OCI-LY3 (cell line): ENCODE data around the gene CD4.
"Not testable (repeated sequence)": the region's sequence is repeated elsewhere in the genome, so short reads cannot be mapped to it uniquely, and the experiment has no call there.

Source experiments
- H2AFZ ChIP-seq: fragments of 200-600, 300-600 bp; shearing (Covaris generic); 2 replicates; pipeline ENCODE4 v1.6.0; 2014; ENCODE audit warnings: antibody characterized with exemption, low read depth, low read length
- H3K27ac ChIP-seq: fragments of 200-600, 300-600 bp; sonication (generic); 2 replicates; pipeline ENCODE4 v1.5.1; 2014; ENCODE audit warnings: mild to moderate bottlenecking, low read length, moderate library complexity, mixed read lengths
- H3K27me3 ChIP-seq: fragments of 200-600, 300-600 bp; sonication (generic); 2 replicates; pipeline ENCODE4 v1.6.1; 2014; ENCODE audit warnings: low read depth, low read length, mixed read lengths
- H3K36me3 ChIP-seq: fragments of 200-600, 300-600 bp; sonication (generic); replicated peaks from 2 replicates; pipeline ENCODE3; 2014; ENCODE audit warnings: low read depth, low read length, mixed read lengths
- H3K4me1 ChIP-seq: fragments of 300-600, 200-600 bp; sonication (generic); 2 replicates; pipeline ENCODE4 v1.6.1; 2014; ENCODE audit warnings: low read length, mixed read lengths
- H3K4me2 ChIP-seq: fragments of 200-600, 300-600 bp; sonication (generic); 2 replicates; pipeline ENCODE4 v1.6.1; 2014; ENCODE audit warnings: low read length, mixed read lengths
- H3K4me3 ChIP-seq: fragments of 300-600, 200-600 bp; sonication (generic); 2 replicates; pipeline ENCODE4 v1.5.1; 2014; ENCODE audit warnings: antibody characterized with exemption, mild to moderate bottlenecking, low read length, moderate library complexity
- H3K79me2 ChIP-seq: fragments of 300-600, 200-600 bp; shearing (Covaris generic); 2 replicates; pipeline ENCODE4 v1.6.1; 2014; ENCODE audit warnings: mild to moderate bottlenecking, low read length, mixed read lengths
- H3K9ac ChIP-seq: fragments of 300-600, 200-600 bp; shearing (Covaris generic); 2 replicates; pipeline ENCODE4 v1.6.0; 2014; ENCODE audit warnings: mild to moderate bottlenecking, low read length, moderate library complexity
- H3K9me3 ChIP-seq: fragments of 200-600, 300-600 bp; shearing (Covaris generic); 2 replicates; pipeline ENCODE4 v1.6.1; 2014; ENCODE audit warnings: low read length, mixed read lengths; ENCODE audit not compliant: insufficient read depth
- H4K20me1 ChIP-seq: fragments of 200-600, 300-600 bp; sonication (generic); 2 replicates; pipeline ENCODE4 v1.6.1; 2016; ENCODE audit warnings: low read length, mixed read lengths; ENCODE audit not compliant: insufficient read depth
- EZH2phosphoT487 ChIP-seq: fragments of 200-600 bp; shearing (Covaris generic); IDR thresholded peaks from 2 replicates; pipeline ENCODE4 v1.6.1; 2018; ENCODE audit warnings: antibody characterized with exemption, mixed run types, low read depth
- TF ChIP-seq, protein P1 (sequence below): fragments of 200-600, 300-600 bp; sonication (generic); IDR thresholded peaks from 2 replicates; pipeline ENCODE4 v1.5.1; 2014; ENCODE audit warnings: antibody characterized with exemption, low read length, low read depth

Gene CD4

DNA sequence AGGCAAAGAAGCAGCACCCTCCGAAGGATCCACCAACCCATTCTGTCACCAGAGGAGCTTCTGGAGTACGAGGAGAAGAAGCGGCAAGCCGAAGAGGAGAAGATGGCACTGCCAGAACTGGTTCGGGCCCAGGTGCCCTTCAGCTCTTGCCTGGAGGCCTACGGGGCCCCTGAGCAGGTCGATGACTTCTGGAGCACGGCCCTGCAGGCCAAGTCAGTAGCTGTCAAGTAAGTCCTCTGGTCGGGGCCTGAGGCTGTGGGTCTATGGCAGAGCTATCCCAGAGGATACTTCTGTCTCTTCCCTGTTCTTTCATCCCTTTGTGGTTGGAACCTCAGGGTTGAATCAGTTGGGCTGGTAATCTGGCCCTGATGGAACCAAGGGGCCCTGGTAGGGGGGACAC, 72.1 kb downstream of the CD4 start:
- TF ChIP-seq, protein P1, sequence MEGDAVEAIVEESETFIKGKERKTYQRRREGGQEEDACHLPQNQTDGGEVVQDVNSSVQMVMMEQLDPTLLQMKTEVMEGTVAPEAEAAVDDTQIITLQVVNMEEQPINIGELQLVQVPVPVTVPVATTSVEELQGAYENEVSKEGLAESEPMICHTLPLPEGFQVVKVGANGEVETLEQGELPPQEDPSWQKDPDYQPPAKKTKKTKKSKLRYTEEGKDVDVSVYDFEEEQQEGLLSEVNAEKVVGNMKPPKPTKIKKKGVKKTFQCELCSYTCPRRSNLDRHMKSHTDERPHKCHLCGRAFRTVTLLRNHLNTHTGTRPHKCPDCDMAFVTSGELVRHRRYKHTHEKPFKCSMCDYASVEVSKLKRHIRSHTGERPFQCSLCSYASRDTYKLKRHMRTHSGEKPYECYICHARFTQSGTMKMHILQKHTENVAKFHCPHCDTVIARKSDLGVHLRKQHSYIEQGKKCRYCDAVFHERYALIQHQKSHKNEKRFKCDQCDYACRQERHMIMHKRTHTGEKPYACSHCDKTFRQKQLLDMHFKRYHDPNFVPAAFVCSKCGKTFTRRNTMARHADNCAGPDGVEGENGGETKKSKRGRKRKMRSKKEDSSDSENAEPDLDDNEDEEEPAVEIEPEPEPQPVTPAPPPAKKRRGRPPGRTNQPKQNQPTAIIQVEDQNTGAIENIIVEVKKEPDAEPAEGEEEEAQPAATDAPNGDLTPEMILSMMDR = no peak
- no peak for TF ChIP-seq EZH2phosphoT487
- Histone ChIP-seq H3K36me3 (peaks cover 55% of the 10 kb centered on the region), H3K79me2 (no peaks in the 10 kb centered on the region), H3K27ac (no peak overlapping the region), H3K9ac (no peak overlapping the region), H2AFZ (no peak overlapping the region), H3K9me3 (no peaks in the 10 kb centered on the region), H3K4me3 (no peak overlapping the region), H3K4me2 (no peak overlapping the region), H4K20me1 (no peaks in the 10 kb centered on the region), H3K4me1 (peaks cover under 1% of the 10 kb centered on the region), H3K27me3 (no peaks in the 10 kb centered on the region)

DNA sequence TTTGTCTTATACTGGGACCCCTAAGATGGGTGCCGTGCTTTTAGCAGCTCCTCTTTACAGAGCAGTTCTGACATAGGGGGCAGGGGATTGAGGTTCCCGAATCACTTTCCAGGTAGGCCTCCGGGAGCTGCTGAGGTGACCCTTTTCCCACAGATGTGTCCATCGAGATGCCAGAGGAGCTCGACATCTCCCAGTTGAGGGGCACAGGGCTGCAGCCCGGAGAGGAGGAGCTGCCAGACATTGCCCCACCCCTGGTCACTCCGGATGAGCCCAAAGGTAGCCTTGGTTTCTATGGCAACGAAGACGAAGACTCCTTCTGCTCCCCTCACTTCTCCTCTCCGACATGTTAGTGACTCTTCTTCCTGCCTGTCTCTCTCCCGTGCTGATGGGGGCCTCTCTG, 73.7 kb downstream of the CD4 start:
- H2AFZ ChIP-seq = no peak overlapping the region

DNA sequence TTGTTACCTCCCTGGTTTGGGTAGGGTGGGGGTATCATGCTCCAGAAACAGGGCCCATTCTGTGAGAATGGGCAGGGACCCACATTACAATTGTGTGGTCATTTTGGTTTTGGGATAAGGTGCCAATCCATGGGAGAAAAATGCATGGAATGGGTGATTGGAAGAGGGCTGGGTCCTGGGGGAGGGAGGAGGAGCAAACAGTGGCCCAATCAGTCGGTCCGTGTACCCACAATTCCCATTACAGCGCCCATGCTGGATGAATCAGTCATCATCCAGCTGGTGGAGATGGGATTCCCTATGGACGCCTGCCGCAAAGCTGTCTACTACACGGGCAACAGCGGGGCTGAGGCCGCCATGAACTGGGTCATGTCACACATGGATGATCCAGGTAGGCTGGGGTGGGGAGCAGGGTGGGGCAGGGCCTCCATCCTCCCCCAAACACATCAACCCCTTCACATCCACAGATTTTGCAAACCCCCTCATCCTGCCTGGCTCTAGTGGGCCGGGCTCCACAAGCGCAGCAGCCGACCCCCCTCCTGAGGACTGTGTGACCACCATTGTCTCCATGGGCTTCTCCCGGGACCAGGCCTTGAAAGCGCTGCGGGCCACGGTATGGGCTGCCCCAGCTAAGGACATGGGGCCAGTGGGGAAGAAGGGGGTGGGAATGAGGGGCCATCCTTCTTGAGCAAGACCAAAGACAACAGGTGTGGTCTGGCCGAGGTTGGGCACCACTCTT, 74.4 kb downstream of the CD4 start:
- Histone ChIP-seq H3K4me1 (peaks cover 11% of the 10 kb centered on the region), H3K4me2 (no peak overlapping the region), H3K36me3 (peaks cover 47% of the 10 kb centered on the region), H3K9me3 (no peaks in the 10 kb centered on the region), H4K20me1 (peaks cover 7% of the 10 kb centered on the region), H3K9ac (no peak overlapping the region), H3K27me3 (no peaks in the 10 kb centered on the region), H3K4me3 (no peak overlapping the region), H3K27ac (no peak overlapping the region), H2AFZ (no peak overlapping the region), H3K79me2 (peaks cover 14% of the 10 kb centered on the region)
- TF ChIP-seq, protein P1 = no peak
- no peak for TF ChIP-seq EZH2phosphoT487

More for the DNA sequence above, 73.7 kb downstream of the CD4 start:
- Histone ChIP-seq H3K4me2 (no peak overlapping the region), H3K27ac (no peak overlapping the region), H3K4me1 (peaks cover 7% of the 10 kb centered on the region), H3K36me3 (peaks cover 46% of the 10 kb centered on the region), H3K9me3 (no peaks in the 10 kb centered on the region), H3K4me3 (no peak overlapping the region), H4K20me1 (peaks cover under 1% of the 10 kb centered on the region; the same call in 1 of the 2 replicates), H3K79me2 (peaks cover 7% of the 10 kb centered on the region), H3K27me3 (no peaks in the 10 kb centered on the region), H3K9ac (no peak overlapping the region)
- TF ChIP-seq, protein P1 = no peak
- TF ChIP-seq EZH2phosphoT487 = no peak

DNA sequence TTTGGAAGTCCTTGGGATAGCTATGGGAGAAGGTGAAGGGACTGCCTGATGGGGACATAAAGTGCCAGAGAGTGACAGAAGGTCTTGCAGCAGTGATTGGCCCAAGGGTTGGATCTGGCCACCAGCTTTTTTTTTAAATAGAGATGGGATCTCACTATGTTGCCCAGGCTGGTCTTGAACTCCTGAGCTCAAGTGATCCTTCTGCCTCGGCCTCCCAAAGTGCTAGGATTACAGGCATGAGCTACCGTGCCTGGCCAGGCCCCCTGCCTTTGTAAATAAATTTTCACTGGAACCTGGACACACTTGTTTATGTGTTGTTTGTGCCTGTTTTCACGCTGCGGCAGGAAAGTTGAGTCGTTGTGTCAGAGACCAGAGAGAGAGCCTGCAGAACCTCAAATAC, 76.0 kb downstream of the CD4 start:
- not testable (repeated sequence) for H3K27ac ChIP-seq, H3K4me2 ChIP-seq, H3K9ac ChIP-seq, H3K9me3 ChIP-seq, H3K27me3 ChIP-seq, H2AFZ ChIP-seq, H3K4me3 ChIP-seq
- peaks cover 20% of the 10 kb centered on the region for H4K20me1 ChIP-seq
- H3K36me3 ChIP-seq = peaks cover 53% of the 10 kb centered on the region
- H3K79me2 ChIP-seq = peaks cover 25% of the 10 kb centered on the region
- H3K4me1 ChIP-seq = peaks cover 23% of the 10 kb centered on the region
